Measurements from ENCODE around the gene DMRTB1.

The DMRTB1 gene

GRCh38 chr1:53486395-53487026 is 27.3 kb downstream of the DMRTB1 start:
- DNase-seq (ENCODE audit: low spot score): no peak

DNA sequence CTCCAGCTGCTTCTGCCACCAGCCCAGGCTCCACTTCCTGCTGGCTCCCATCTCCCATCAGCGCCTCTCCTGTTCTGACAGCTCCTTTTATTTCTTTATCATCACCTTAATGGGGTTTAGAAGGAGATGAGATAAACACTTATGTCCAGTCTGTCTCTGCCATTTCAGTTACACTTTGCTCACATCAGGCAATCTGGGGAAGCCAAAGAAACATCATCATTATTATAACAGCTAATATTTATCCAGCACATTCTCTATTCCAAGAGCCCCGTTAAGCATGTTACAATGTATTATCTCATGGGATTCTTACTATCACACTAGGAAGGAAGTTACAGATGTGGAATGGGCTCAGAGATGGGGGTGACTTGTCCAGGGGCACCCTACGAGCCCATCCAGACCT is 31.2 kb downstream of the DMRTB1 start:
- no peak for DNase-seq (ENCODE audit: low spot score)

DNA sequence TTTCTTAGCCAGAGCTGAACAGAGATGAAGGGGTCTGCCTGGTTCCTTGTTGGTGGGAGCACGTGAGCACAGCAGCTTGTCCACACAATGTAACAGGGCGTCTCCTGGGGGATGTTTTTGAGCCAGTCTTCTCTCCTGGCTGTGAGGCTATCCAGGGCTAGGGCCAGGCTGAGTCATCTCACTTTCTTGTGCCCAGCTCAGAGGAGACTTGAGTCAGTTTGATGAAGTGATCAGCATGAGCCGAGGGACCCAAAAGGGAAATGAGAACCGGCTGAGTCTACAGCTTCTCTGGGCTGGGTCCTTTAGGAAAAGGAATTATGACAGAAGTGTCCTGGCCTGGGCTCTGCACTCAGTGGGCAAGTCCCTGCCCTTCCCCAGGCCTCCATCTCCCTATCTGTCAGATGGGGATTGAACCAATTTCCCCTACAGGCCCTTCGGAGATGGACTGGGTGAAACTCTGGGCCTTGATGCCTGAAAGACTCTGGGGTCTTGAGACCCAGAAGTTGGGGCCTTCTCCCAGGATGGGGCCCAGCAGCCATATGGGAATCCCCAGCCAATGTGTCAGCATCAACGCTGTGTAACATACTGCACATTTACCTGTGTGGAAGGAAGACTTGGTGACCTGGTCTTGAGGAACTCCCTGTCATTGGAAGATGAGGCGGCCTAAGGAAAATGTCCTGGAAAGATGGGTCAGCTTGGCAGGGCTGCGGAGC is 36.6 kb downstream of the DMRTB1 start:
- no peak for DNase-seq (ENCODE audit: low spot score)

- DNase-seq (ENCODE audit: low spot score): no peak
Measured at GRCh38 chr1:53498555-53499131, 39.4 kb downstream of the DMRTB1 start.

DNA sequence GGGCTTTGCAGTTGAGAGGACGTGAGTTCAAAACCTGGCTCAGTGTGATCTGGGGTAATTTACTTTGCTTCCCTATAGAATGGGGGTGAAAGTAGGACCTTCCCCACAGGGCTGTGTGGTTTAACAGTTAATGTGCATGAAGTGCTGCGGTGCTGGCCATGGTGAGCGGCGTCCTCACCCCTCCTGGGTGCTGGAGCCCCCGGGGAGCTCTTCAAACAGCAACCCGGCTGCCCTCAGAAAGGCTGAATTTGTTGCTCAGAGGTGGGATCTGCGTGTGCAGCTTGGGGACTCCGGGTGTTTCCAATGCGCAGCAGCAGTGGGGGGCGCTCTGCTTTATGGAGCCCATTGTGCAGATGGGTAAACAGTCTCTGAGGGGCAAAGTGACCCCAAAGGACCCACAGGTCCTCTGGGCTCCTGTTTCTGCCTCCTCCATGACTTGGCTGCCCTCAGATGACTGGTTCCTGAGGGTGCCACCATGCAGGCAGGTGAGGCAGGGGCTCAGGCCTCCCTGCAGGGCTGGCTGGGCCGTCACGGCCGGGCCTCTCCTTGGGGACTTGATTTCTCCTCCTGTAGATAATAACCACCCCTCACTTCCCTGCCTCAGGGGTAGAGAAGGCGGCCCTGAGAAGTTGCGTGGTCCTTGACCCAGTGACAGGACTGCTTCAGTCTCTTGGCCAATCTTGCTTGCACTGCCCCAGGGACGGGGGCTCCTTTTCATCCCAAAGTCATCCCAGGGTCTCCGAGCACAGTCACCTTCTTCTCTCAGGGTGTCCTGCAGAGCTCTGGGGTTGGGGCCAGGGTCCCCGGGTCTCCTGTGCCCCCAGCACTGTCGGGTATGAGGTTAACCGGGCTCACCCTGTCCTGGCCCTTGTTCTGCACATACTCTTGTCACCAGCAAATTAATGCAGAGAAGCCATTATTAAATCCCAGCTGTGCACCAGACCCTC is 40.3 kb downstream of the DMRTB1 start:
- no peak for DNase-seq (ENCODE audit: low spot score)

- DNase-seq (ENCODE audit: low spot score): no peak
Measured at GRCh38 chr1:53500204-53501064, 41.2 kb downstream of the DMRTB1 start.

DNA sequence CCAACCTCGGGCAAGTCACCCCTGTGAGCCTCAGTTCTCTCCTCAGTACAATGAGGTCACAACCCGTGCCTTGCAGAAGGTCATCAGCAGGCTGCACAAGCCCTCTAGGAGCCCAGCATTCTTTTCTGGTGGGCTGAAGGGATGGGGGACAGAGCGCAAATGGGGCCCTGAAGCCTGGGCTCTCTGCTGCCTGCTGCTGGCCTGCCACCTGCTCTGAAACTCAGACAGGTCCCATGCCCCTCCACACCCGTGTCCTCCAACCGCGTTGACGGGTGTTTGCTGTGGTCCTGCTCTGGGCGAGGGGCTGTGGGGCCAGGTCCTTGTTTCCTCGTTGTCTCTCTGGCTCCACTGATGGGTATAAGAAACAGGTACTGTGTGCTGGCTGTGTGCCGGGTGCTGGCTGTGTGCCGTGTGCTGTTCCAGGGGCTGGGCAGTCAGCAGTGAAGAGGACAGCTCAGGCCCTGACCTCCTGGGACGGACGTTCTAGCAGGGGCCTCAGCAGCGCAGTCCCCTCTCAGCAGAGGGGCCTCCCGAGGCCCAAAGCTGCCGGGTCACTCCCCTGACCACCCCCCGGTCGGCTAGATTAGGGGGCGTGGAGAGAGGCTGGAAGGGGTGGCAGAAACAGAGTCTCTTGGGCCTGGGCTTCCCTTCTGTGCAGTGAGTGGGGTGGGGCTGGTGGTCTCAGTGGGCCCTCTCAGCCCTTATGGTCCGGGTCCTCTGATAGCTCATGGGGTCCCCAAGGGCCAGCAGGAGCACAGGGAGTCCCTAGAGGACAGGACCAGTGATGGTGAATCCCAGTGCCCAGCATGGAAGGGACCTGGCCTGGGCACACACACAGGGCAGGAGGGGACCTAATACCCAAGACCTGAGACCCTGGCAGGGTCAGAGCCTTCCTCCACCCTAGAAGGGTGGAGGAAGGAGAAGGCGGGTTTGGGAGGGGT is 42.1 kb downstream of the DMRTB1 start:
- no peak for DNase-seq (ENCODE audit: low spot score)

DNA sequence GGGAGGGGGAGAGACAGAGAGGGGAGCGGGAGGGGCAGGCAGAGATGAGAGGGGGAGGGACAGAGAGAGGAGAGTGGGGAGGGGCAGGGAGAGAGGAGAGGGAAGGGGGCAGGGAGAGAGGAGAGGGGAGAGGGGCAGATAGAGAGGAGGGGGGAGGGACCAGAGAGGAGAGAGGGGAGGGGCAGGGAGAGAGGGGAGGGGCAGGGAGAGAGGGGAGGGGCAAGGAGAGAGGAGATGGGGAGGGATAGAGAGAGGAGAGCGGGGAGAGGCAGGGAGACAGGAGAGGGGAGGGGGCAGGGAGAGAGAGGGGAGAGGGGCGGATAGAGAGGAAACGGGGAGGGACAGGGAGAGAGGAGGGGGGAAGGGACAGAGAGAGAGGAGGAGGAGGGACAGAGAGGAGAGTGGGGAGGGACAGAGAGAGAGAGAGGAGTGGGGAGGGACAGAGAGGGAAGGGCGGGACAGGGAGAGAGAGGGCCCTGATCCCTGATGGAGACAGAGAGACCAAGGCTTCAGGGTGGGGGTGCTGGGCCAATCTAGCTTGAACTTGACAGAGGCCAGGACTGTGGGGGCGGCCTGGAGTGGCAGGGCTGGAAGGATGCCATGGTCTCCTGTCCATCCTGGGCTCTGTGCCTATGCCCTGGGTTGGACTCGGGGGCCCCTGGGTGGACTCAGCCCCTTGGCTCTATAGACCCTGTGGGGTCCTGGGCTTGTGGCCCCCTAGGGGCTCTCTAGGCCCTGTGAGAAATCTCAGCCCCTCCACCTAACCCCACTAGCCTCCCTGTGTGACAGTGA is 43.6 kb downstream of the DMRTB1 start:
- DNase-seq (ENCODE audit: low spot score): no peak

DNA sequence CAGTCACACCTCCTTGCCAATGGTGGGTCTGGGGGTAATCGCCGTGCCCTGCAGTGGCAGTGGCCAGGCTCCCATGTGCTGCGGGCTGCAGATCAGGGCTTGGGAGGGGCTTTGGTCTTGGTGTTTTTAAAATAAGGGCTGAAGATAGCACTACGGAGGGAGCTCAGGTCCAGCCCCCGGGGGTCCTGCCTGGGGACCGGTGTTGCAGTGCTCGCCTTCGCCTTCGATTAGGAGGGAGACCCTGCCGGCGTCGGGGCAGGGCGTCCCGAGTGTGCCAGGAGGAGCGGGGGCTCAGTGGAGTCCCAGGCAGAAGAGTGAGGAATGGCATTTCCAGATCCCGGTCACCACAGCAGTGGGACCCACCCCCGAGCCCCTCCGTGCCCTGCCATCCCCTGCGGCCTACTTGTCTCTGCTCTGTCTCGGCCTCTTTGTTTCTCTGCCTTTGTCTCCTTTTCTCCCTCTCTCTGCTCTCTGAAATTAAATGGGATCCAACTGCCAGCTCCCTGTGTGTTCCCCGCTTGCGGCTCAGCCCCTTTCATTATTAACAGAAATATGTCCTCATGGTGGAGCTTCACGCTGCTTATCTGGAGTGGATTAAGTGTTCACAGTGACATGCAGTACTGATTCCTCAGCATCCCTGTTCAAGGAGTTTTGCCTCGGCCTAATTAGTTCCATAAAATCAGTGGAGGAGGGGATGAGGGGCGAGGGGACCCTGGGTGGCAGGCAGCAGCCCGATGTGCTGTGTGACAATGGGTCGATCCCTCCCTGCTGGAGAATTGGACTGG is 44.4 kb downstream of the DMRTB1 start:
- no peak for DNase-seq (ENCODE audit: low spot score)

DNA sequence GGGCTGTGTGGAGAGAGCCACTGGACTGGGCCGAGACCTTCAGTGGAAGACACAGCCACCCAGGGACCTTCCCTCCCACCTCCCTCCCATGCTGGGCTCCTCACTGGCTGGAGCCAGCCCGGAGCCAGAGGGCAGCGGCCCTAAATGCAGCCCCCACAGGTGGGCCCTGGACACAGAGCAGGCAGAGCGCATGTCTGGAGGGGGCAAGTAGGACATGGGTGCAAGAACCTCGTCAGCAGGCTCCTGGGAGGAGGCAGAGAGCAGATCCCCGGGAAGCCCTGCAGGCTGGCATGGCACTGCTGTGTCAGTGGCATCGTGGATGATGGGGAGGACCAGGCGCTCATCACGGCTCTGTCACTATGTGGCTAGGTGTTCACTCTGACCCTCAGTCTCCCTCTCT is 45.7 kb downstream of the DMRTB1 start:
- no peak for DNase-seq (ENCODE audit: low spot score)

DNA sequence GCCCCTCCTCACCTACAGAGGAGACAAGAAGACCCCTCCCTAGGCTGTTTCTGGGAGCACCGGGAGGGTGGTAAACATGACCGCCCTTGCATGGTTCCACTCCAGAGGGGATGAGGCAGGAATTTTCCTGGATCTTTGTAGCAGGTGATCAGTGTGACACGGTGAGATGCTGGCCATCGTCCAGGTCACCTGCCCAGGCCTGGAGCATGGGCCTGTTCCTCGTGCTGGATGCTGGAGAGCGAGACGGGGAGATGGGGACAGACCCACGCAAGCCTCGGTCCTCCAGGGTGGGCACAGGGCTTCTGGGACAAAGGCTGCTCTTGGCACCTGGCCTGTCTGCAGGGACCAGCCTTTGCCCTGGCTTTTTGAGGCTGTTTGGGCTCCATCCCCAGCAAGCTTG is 46.2 kb downstream of the DMRTB1 start:
- DNase-seq (ENCODE audit: low spot score): no peak

DNA sequence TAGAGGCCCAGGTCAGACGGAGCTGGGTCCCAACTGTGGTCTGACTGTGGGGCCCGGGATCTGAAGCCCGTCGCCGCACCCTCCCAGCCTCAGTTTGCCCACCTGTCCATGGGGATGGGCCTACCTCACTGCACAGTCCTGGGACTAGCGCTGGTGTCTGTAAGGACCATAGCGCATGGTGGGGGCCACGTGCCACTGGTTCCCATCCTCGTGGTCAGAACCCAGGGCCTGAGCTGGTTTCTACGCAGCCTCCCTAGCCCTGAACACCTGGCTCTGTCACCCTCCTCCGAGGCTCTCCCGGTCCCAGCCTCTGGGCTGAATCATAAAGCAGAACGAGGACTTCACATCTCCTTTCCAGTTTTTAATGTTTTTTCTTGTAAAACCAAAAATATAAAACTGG is 46.7 kb downstream of the DMRTB1 start:
- DNase-seq (ENCODE audit: low spot score): no peak

DNA sequence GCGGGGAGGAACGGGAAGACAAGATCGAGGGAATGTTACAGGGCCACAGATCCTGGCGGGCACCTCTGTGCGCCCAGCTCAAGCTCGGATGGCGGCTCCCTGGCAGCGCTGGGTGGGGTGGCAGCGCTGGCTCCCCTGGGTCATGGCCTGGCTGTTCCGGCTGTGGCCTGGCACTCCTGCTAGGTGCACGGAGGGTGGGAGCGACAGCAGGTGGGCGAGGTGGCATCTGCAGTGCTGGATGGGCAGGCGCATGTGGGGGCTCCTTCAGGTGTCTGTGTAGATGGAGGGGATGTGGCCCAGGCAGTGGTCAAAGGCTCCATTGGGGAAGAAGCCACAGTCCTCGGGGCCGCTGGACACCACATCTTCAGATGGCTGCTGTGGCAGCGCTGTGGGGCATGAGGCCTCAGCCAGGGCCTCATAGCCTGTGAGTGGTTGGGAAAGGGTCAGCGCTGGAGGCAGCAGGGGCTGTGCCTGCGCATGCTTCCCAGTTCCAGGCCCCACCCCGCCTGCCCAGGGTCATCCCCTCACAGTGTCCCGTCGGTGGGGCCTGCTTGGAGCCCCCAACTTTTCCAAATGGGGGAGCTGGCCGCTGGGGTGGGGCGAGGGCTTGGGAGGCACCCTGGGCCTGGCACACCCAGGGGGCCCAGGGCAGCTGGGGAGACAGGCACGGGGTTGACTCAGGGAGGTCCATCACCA is 47.3 kb downstream of the DMRTB1 start:
- DNase-seq (ENCODE audit: low spot score): no peak

DNA sequence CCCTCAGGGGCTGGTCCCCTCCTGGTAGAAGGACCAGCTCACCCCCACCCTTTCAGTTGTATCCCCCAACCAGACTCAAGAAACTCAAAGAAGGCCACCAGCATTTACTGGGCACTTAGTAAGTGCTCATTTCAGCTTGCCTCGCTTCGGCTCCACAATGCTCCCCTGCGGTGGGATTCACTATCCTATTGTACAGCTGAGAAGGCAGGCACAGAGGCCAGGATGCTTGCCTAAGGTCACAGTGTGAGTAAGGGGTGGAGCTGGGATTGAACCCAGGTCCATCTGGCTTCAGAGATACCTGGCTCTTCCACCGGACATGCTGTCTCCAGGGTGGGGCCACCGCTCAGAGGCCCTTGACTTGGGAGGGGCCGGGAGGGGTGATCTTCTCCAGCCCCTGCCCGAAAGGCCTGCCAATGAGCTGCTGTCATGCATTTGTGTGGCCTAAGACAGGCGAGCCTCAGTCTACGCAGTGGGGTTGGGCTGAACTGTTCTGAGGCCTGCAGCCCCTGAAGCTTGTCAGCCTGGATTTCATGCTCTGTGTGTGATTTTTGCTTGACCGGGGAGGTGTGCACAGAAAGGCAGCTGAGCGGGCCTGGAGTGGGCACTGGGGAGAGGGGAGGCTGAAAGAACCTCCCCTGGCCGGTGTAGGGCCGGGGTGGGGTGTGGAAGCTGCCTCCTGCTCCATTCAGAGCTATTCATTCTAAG is 48.1 kb downstream of the DMRTB1 start:
- DNase-seq (ENCODE audit: low spot score): no peak

GRCh38 chr1:53508056-53508990 is 49.1 kb downstream of the DMRTB1 start:
- no peak for DNase-seq (ENCODE audit: low spot score)

DNA sequence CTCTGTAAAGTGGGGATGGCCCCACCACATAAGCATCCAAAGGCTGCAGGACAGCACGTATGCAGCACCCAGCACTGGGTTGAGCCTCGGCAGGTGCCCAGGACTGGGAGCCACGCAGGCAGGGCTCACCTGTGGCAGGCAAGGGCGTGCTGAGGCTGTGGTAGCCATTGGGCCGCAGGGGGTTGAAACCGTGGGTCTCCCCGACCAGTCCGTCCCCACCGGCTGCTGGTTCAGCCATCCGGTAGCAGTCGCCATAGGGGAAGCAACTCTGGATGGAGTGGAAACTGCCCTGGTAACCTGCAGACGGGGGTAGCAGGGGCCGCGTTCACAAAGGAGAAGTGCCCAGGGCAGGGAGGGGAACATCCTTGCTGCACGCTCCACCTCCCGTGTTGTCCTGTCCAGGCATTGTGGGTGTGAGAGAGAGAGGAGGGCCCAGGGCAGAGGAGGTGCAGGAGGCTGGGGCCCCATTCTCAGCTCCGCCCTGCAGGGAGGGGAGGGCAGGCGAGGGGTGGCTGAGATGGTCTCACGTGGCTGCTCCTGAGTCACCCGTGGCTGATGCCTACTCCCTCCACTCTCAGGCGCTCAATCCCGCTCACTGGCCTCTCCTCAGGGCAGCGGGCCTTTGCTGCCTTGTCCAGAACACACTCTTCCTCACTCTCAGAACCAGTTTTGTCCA is 49.9 kb downstream of the DMRTB1 start:
- DNase-seq (ENCODE audit: low spot score): no peak
